Esophagus squamous epithelium (tissue), 5 donors: ENCODE results near the gene MAP1B. TPM values are rescaled to one million over a fixed set of nuclear protein-coding genes. Genes with fewer than 3 reads are reported as not detected.

Experiments
- DNase-seq: peaks from one replicate; lab custom pipeline; 2025; lab: John Stamatoyannopoulos, UW
- H3K27ac ChIP-seq, 4 donors: fragments of 200-600 bp; sonication (generic); one replicate each; pipeline ENCODE4 v1.5.1; 2016 to 2019; ENCODE audit warnings: mild to moderate bottlenecking in 1 of 4
- H3K27me3 ChIP-seq, 4 donors: fragments of 200-600 bp; sonication (generic); 1 replicate in 3 of 4; 2 replicates in 1 of 4; pipeline versions ENCODE4 v1.5.1 to v1.6.0; 2017 to 2021; ENCODE audit warnings: antibody characterized with exemption in 1 of 4
- H3K36me3 ChIP-seq, 3 donors: fragments of 200-600 bp; sonication (generic); one replicate each; pipeline ENCODE4 v1.5.1; 2016 to 2019
- H3K4me1 ChIP-seq, 3 donors: fragments of 200-600 bp; sonication (generic); one replicate each; pipeline ENCODE4 v1.5.1; 2017 to 2019
- H3K4me3 ChIP-seq, 4 donors: fragments of 200-600 bp; sonication (generic); 1 replicate in 3 of 4; 2 replicates in 1 of 4; pipeline ENCODE4 v1.5.1; 2016 to 2019; ENCODE audit warnings: mild to moderate bottlenecking in 2 of 4, moderate library complexity in 1 of 4
- H3K9me3 ChIP-seq, 3 donors: fragments of 200-600 bp; sonication (generic); one replicate each; pipeline ENCODE4 v1.5.1; 2016 to 2019
- POLR2A ChIP-seq, 4 donors: fragments of 450-650 bp; IDR thresholded peaks; one replicate each; pipeline ENCODE4 v1.6.1; 2017; ENCODE audit warnings: antibody characterized with exemption in 4 of 4, mild to moderate bottlenecking in 4 of 4, moderate library complexity in 3 of 4
- WGBS, 2 donors: methylation state at CpG; one replicate each; pipeline ENCODE4 v1.1.5; 2018; 5-methylcytosine and 5-hydroxymethylcytosine counted together
- intact Hi-C: fragments of 100-400 bp; cut with DNase I; formaldehyde crosslinking; loops from one replicate; pipeline ENCODE4 v1.15.0; 2022
- total RNA-seq, 4 donors: library from RNA; depleted of rRNA; stranded (reverse); fragments of >200 nt; gene quantifications; one replicate each; pipeline ENCODE4 v1.1.0, GENCODE V29; 2016
- TF ChIP-seq, protein P1 (sequence below), 6 experiments: fragments of 450-650 bp in 4 of 6; fragments of 200-600 bp in 2 of 6; sonication (generic) in 2 of 6; IDR thresholded peaks; one replicate each; pipeline ENCODE4 v1.5.1; 2016 to 2019; ENCODE audit warnings: antibody characterized with exemption in 6 of 6, mild to moderate bottlenecking in 4 of 6, moderate library complexity in 4 of 6
- donor health status: DM: yes; HTN: yes; CAD: no.

The MAP1B gene
- total RNA-seq, 4 donors from 2014 or later = 8.2 to 180 (median 29.6) TPM

DNA sequence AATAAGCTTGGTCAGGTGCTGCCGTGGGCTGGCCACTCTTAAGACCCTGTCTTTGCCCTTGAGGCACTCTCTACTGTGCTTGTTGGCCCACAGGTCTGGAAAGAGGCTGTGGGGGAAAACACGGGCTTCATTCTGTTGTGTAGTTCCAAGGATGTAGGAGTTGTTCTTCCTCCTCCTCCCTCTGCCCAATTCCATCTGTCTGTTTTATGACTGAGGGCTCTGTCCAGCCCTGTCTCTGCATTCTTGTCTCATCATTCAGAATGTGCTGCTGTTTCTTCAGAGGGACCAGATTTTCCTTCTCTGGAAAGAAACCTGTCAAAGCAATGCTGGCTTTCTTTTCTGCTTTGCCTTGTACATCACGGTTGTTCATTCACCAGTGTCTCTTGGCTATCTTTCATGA, 84.1 kb downstream of the MAP1B start:
- Histone ChIP-seq H3K4me3 (no peak overlapping the region), H3K9me3 (no peaks in the 10 kb centered on the region), H3K4me1 (peaks cover 0 to 12% (median 0%) of the 10 kb centered on the region in 3 donors), H3K27ac (no peak overlapping the region), H3K27me3 (peaks cover 0 to 12% (median 0%) of the 10 kb centered on the region in 4 donors), H3K36me3 (peaks cover 0 to 13% (median 0%) of the 10 kb centered on the region in 3 donors)
- no peak for DNase-seq
- WGBS, 2 donors = 72 to 74% methylated on average over 3 of the region's 3 CpGs
- no peak for TF ChIP-seq POLR2A (IDR thresholded peaks at IDR 0.05)
- TF ChIP-seq, protein P1, sequence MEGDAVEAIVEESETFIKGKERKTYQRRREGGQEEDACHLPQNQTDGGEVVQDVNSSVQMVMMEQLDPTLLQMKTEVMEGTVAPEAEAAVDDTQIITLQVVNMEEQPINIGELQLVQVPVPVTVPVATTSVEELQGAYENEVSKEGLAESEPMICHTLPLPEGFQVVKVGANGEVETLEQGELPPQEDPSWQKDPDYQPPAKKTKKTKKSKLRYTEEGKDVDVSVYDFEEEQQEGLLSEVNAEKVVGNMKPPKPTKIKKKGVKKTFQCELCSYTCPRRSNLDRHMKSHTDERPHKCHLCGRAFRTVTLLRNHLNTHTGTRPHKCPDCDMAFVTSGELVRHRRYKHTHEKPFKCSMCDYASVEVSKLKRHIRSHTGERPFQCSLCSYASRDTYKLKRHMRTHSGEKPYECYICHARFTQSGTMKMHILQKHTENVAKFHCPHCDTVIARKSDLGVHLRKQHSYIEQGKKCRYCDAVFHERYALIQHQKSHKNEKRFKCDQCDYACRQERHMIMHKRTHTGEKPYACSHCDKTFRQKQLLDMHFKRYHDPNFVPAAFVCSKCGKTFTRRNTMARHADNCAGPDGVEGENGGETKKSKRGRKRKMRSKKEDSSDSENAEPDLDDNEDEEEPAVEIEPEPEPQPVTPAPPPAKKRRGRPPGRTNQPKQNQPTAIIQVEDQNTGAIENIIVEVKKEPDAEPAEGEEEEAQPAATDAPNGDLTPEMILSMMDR (IDR thresholded peaks at IDR 0.05) = no peak
- intact Hi-C loops = no loop called here

DNA sequence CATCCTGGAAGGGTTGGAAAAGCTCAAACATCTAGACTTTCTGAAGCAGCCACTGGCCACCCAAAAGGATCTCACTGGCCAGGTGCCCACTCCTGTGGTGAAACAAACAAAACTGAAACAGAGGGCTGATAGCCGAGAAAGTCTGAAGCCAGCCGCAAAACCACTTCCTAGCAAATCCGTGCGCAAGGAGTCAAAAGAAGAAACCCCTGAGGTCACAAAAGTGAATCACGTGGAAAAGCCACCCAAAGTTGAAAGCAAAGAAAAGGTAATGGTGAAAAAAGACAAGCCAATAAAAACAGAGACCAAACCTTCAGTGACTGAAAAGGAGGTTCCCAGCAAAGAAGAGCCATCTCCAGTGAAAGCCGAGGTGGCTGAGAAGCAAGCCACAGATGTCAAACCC, 87.6 kb downstream of the MAP1B start:
- Histone ChIP-seq H3K4me3 (no peak overlapping the region), H3K27ac (no peak overlapping the region), H3K36me3 (peaks cover 0 to 28% (median 0%) of the 10 kb centered on the region in 3 donors), H3K4me1 (no peaks in the 10 kb centered on the region), H3K27me3 (peaks cover 0 to 19% (median 0%) of the 10 kb centered on the region in 4 donors), H3K9me3 (no peaks in the 10 kb centered on the region)
- intact Hi-C loops = no loop called here
- DNase-seq = no peak
- WGBS, 2 donors = 81 to 85% methylated on average over 6 of the region's 6 CpGs
- TF ChIP-seq POLR2A (IDR thresholded peaks at IDR 0.05) = no peak
- TF ChIP-seq, protein P1 (IDR thresholded peaks at IDR 0.05) = no peak

DNA sequence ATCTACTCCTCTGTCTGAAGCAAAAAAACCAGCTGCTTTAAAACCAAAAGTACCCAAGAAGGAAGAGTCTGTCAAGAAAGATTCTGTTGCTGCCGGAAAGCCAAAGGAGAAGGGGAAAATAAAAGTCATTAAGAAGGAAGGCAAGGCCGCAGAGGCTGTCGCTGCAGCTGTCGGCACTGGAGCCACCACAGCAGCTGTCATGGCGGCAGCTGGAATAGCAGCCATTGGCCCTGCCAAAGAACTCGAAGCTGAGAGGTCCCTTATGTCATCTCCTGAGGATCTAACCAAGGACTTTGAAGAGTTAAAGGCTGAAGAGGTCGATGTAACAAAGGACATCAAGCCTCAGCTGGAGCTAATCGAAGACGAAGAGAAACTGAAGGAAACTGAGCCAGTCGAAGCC, 88.3 kb downstream of the MAP1B start:
- TF ChIP-seq, protein P1 (IDR thresholded peaks at IDR 0.05) = no peak
- no peak for TF ChIP-seq POLR2A (IDR thresholded peaks at IDR 0.05)
- H3K27me3 ChIP-seq = peaks cover 0 to 19% (median 0%) of the 10 kb centered on the region in 4 donors
- peaks cover 0 to 28% (median 0%) of the 10 kb centered on the region in 3 donors for H3K36me3 ChIP-seq
- H3K27ac ChIP-seq = no peak overlapping the region
- 86 to 92% methylated on average over 10 of the region's 10 CpGs for WGBS, 2 donors
- intact Hi-C loops = no loop called here
- H3K9me3 ChIP-seq = no peaks in the 10 kb centered on the region
- no peaks in the 10 kb centered on the region for H3K4me1 ChIP-seq
- no peak for DNase-seq
- H3K4me3 ChIP-seq = no peak overlapping the region

DNA sequence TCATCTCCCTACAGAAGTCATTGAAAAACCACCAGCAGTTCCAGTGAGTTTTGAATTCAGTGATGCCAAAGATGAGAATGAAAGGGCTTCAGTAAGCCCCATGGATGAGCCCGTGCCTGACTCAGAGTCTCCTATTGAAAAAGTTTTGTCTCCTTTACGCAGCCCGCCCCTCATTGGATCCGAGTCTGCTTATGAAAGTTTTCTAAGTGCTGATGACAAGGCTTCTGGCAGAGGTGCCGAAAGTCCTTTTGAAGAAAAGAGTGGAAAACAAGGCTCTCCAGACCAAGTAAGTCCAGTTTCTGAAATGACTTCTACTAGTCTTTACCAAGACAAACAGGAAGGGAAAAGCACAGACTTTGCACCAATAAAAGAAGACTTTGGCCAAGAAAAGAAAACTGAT, 90.1 kb downstream of the MAP1B start:
- Histone ChIP-seq H3K27ac (no peak overlapping the region), H3K36me3 (peaks cover 0 to 28% (median 0%) of the 10 kb centered on the region in 3 donors), H3K9me3 (no peaks in the 10 kb centered on the region), H3K27me3 (peaks cover 0 to 19% (median 0%) of the 10 kb centered on the region in 4 donors), H3K4me1 (no peaks in the 10 kb centered on the region), H3K4me3 (no peak overlapping the region)
- no peak for DNase-seq
- intact Hi-C loops = no loop called here
- no peak for TF ChIP-seq POLR2A (IDR thresholded peaks at IDR 0.05)
- TF ChIP-seq, protein P1 (IDR thresholded peaks at IDR 0.05) = no peak
- 94 to 98% methylated on average over 5 of the region's 5 CpGs for WGBS, 2 donors

DNA sequence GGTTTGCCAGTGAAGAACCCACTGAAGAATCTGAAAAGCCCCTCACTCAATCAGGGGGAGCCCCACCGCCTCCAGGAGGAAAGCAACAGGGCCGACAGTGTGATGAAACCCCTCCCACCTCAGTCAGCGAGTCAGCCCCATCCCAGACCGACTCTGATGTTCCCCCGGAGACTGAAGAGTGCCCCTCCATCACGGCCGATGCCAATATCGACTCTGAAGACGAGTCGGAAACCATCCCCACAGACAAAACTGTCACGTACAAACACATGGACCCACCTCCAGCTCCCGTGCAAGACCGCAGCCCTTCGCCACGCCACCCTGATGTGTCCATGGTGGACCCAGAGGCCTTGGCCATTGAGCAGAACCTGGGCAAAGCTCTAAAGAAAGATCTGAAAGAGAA, 92.4 kb downstream of the MAP1B start:
- H3K4me3 ChIP-seq = no peak overlapping the region
- no peaks in the 10 kb centered on the region for H3K9me3 ChIP-seq
- no peak for TF ChIP-seq POLR2A (IDR thresholded peaks at IDR 0.05)
- TF ChIP-seq, protein P1 (IDR thresholded peaks at IDR 0.05) = no peak
- 94 to 97% methylated on average over 12 of the region's 15 CpGs for WGBS, 2 donors
- intact Hi-C loops = no loop called here
- no peaks in the 10 kb centered on the region for H3K4me1 ChIP-seq
- H3K27ac ChIP-seq = no peak overlapping the region
- no peak for DNase-seq
- H3K36me3 ChIP-seq = peaks cover 0 to 34% (median 0%) of the 10 kb centered on the region in 3 donors
- peaks cover 0 to 19% (median 0%) of the 10 kb centered on the region in 4 donors for H3K27me3 ChIP-seq
